BLaER1 treated with 17β-estradiol and CSF1 and Interleukin-3, amounts not matched to agents 10 nM and 100 nM (cell line): ENCODE measurements around the gene DXO.
A peak's percentile ranks its signal among the peaks of the same experiment; 100 is the strongest.
"Not testable (repeated sequence)": the region's sequence is repeated elsewhere in the genome, so short reads cannot be mapped to it uniquely, and the experiment has no call there.

ENCODE experiments used
- H3K27ac ChIP-seq, 11 experiments: shearing (Covaris generic); formaldehyde crosslinking; 2 replicates each; pipeline ENCODE4 v1.8.1; 2022
- H3K27me3 ChIP-seq, 11 experiments: shearing (Covaris generic); formaldehyde crosslinking; 2 replicates each; pipeline ENCODE4 v1.8.1; 2022
- H3K36me3 ChIP-seq, 11 experiments: shearing (Covaris generic); formaldehyde crosslinking; 2 replicates each; pipeline ENCODE4 v1.8.1; 2022
- H3K4me1 ChIP-seq, 10 experiments: shearing (Covaris generic); formaldehyde crosslinking; 2 replicates each; pipeline ENCODE4 v1.8.1; 2022
- H3K4me2 ChIP-seq, 11 experiments: shearing (Covaris generic); formaldehyde crosslinking; 2 replicates each; pipeline ENCODE4 v1.8.1; 2022
- H3K4me3 ChIP-seq, 10 experiments: shearing (Covaris generic); formaldehyde crosslinking; 2 replicates each; pipeline ENCODE4 v1.8.1; 2022
- H3K9ac ChIP-seq, 11 experiments: shearing (Covaris generic); formaldehyde crosslinking; 2 replicates each; pipeline ENCODE4 v1.8.1; 2022
- H3K9me3 ChIP-seq, 11 experiments: shearing (Covaris generic); formaldehyde crosslinking; replicated peaks in 1 of 11; 2 replicates each; pipeline ENCODE4 v1.8.1; 2022
- H4K20me1 ChIP-seq, 11 experiments: shearing (Covaris generic); formaldehyde crosslinking; 2 replicates each; pipeline ENCODE4 v1.8.1; 2022
- Cebpa-rat ChIP-seq, 11 experiments: shearing (Covaris generic); IDR thresholded peaks; 2 replicates each; pipeline ENCODE4 v1.8.1; 2022

Gene DXO

GRCh38 chr6:31978831-31979230, 6.9 kb upstream of the DXO start:
- peak overlapping the region in 3 of 11 experiments; percentile 22 to 33 (median 29); a peak in 1 of 22 replicates for H3K9ac ChIP-seq
- H3K36me3 ChIP-seq = peaks cover 0 to 36% (median 14%) of the 10 kb centered on the region in 11 experiments; a peak in 17 of 22 replicates
- no peak overlapping the region for H3K4me3 ChIP-seq
- no peaks in the 10 kb centered on the region for H3K27me3 ChIP-seq
- no peak overlapping the region for H3K27ac ChIP-seq
- peak overlapping the region in 3 of 11 experiments; percentile 0 to 17 (median 13); a peak in 1 of 22 replicates for H3K4me2 ChIP-seq
- peaks cover under 1 to 10% (median 3%) of the 10 kb centered on the region in 10 experiments; a peak in 16 of 20 replicates for H3K4me1 ChIP-seq
- peaks cover 0 to 20% (median 8%) of the 10 kb centered on the region in 11 experiments; a peak in 10 of 22 replicates for H3K9me3 ChIP-seq
- TF ChIP-seq Cebpa-rat (IDR thresholded peaks at IDR 0.05) = no peak
- H4K20me1 ChIP-seq = 0 out of 22 replicates have a peak, but pooled peaks cover 0 to 7% (median 0%) of the 10 kb centered on the region in 11 experiments

- TF ChIP-seq Cebpa-rat (IDR thresholded peaks at IDR 0.05) = no peak
- H3K4me3 ChIP-seq = no peak overlapping the region
Measured at GRCh38 chr6:31977816-31978431, 6.0 kb upstream of the DXO start.

DNA sequence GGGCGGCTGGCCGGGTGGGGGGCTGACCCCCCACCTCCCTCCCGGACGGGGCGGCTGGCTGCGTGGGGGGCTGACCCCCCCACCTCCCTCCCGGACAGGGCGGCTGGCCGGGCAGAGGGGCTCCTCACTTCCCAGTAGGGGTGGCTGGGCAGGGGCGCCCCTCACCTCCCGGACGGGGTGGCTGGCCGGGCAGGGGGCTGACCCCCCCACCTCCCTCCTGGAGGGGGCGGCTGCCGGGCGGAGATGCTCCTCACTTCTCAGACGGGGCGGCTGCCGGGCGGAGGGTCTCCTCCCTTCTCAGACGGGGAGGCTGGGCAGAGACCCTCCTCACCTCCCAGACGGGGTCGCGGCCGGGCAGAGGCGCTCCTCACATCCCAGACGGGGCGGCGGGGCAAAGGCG, 4.1 kb upstream of the DXO start:
- H3K4me3 ChIP-seq, H3K27me3 ChIP-seq, H3K27ac ChIP-seq, H3K4me2 ChIP-seq, H4K20me1 ChIP-seq, H3K9ac ChIP-seq: not testable (repeated sequence)
- peaks cover 18 to 27% (median 20%) of the 10 kb centered on the region in 10 experiments for H3K4me1 ChIP-seq
- H3K36me3 ChIP-seq = peaks cover 0 to 36% (median 14%) of the 10 kb centered on the region in 11 experiments; a peak in 17 of 22 replicates
- H3K9me3 ChIP-seq = peaks cover 0 to 20% (median 8%) of the 10 kb centered on the region in 11 experiments; a peak in 10 of 22 replicates

More at GRCh38 chr6:31977816-31978431, 6.0 kb upstream of the DXO start:
- H4K20me1 ChIP-seq = 0 out of 22 replicates have a peak, but pooled peaks cover 0 to 7% (median 0%) of the 10 kb centered on the region in 11 experiments
- no peak overlapping the region for H3K27ac ChIP-seq
- no peak overlapping the region for H3K4me2 ChIP-seq
- peaks cover 0 to 20% (median 8%) of the 10 kb centered on the region in 11 experiments; a peak in 10 of 22 replicates for H3K9me3 ChIP-seq
- H3K27me3 ChIP-seq = no peaks in the 10 kb centered on the region
- H3K36me3 ChIP-seq = peaks cover 0 to 36% (median 14%) of the 10 kb centered on the region in 11 experiments; a peak in 17 of 22 replicates
- H3K9ac ChIP-seq = peak overlapping the region in 1 of 11 experiments; percentile 22; a peak in 1 of 22 replicates
- peaks cover 10 to 19% (median 12%) of the 10 kb centered on the region in 10 experiments for H3K4me1 ChIP-seq

- no peak for TF ChIP-seq Cebpa-rat (IDR thresholded peaks at IDR 0.05)
- peak overlapping the region; percentile 70 to 90 (median 78) for H3K4me3 ChIP-seq
- peak overlapping the region; percentile 94 to 99 (median 96) for H3K4me2 ChIP-seq
- H3K9me3 ChIP-seq = peaks cover 0 to 20% (median 8%) of the 10 kb centered on the region in 11 experiments; a peak in 10 of 22 replicates
- peak overlapping the region; percentile 79 to 94 (median 88) for H3K9ac ChIP-seq
- H3K36me3 ChIP-seq = peaks cover 24 to 55% (median 35%) of the 10 kb centered on the region in 11 experiments
- H3K4me1 ChIP-seq = peaks cover 32 to 40% (median 35%) of the 10 kb centered on the region in 10 experiments
- no peaks in the 10 kb centered on the region for H3K27me3 ChIP-seq
- peak overlapping the region; percentile 79 to 96 (median 91) for H3K27ac ChIP-seq
- peaks cover 0 to 17% (median 0%) of the 10 kb centered on the region in 11 experiments; a peak in 4 of 22 replicates for H4K20me1 ChIP-seq
Measured at GRCh38 chr6:31972709-31973350, 892 bp upstream of the DXO start.

DNA sequence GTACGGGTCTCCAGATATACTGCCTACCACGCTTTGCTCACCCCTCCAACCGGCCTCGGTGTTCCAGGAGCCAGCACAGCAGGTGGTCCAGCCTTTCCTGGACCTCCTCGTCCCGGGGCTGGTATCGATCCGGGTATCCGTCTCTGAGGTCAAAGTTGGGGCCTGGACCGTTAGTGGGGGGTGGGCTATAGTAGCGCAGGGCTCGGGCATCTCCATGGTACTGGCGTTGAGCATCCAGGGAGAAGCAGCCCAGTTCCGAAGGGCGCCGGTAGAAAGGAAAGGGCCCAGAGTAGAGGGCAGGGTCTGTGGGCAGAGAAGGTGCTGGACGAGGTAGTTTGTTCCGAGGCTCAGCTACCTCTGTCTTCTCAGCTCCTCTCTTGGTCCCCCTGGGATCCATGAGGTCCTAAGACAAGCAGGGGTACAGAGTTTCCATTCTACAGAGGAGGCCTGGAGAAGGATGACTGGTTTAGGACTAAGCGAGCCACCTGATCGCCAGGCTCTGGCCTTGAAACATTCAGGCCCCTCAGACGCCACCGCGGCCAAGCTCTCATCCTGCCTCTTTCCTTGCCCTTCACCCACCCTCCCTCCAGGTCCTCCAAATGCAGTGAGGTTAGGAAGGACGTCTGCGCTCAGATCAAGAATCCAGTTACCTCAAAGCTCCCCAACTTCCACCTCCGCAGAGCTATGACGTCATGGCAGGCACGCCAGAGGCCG, 502 bp downstream of the DXO start:
- peak in 1 of 11 experiments; percentile 61; a peak in 2 of 22 replicates for TF ChIP-seq Cebpa-rat (IDR thresholded peaks at IDR 0.05)
- peaks cover 32 to 40% (median 35%) of the 10 kb centered on the region in 10 experiments for H3K4me1 ChIP-seq

GRCh38 chr6:31970604-31971271, 1.2 kb downstream of the DXO start:
- H3K4me2 ChIP-seq = peak overlapping the region; percentile 76 to 99 (median 96)
- peaks cover 0 to 17% (median 0%) of the 10 kb centered on the region in 11 experiments; a peak in 4 of 22 replicates for H4K20me1 ChIP-seq
- peaks cover 45 to 70% (median 53%) of the 10 kb centered on the region in 11 experiments for H3K36me3 ChIP-seq
- no peaks in the 10 kb centered on the region for H3K27me3 ChIP-seq
- H3K27ac ChIP-seq = peak overlapping the region; percentile 79 to 96 (median 91); a peak in 21 of 22 replicates
- H3K4me1 ChIP-seq = peaks cover 32 to 40% (median 35%) of the 10 kb centered on the region in 10 experiments
- TF ChIP-seq Cebpa-rat (IDR thresholded peaks at IDR 0.05) = no peak
- peak overlapping the region; percentile 70 to 90 (median 78) for H3K4me3 ChIP-seq
- peaks cover 0 to 7% (median 0%) of the 10 kb centered on the region in 11 experiments; a peak in 5 of 22 replicates for H3K9me3 ChIP-seq
- peak overlapping the region; percentile 79 to 94 (median 88) for H3K9ac ChIP-seq

More for the DNA sequence above, 502 bp downstream of the DXO start:
- Histone ChIP-seq H3K4me2 (peak overlapping the region; percentile 76 to 99 (median 96)), H3K4me3 (peak overlapping the region; percentile 70 to 90 (median 78)), H3K9me3 (peaks cover 0 to 14% (median 4%) of the 10 kb centered on the region in 11 experiments; a peak in 10 of 22 replicates), H3K36me3 (peaks cover 38 to 63% (median 46%) of the 10 kb centered on the region in 11 experiments), H3K9ac (peak overlapping the region; percentile 79 to 94 (median 88)), H3K27ac (peak overlapping the region; percentile 79 to 96 (median 91)), H4K20me1 (peaks cover 0 to 17% (median 0%) of the 10 kb centered on the region in 11 experiments; a peak in 4 of 22 replicates), H3K27me3 (no peaks in the 10 kb centered on the region)

- no peaks in the 10 kb centered on the region for H3K27me3 ChIP-seq
- peak overlapping the region; percentile 79 to 94 (median 88); a peak in 19 of 22 replicates for H3K9ac ChIP-seq
- peaks cover 53 to 73% (median 61%) of the 10 kb centered on the region in 11 experiments for H3K36me3 ChIP-seq
- peak overlapping the region in 4 of 11 experiments; percentile 85 to 92 (median 92); a peak in 7 of 22 replicates for H3K27ac ChIP-seq
- peak overlapping the region in 9 of 10 experiments; percentile 70 to 90 (median 78); a peak in 14 of 20 replicates for H3K4me3 ChIP-seq
- peaks cover 0 to 17% (median 0%) of the 10 kb centered on the region in 11 experiments; a peak in 4 of 22 replicates for H4K20me1 ChIP-seq
- peaks cover 32 to 40% (median 35%) of the 10 kb centered on the region in 10 experiments for H3K4me1 ChIP-seq
- peak overlapping the region; percentile 76 to 99 (median 96); a peak in 21 of 22 replicates for H3K4me2 ChIP-seq
- H3K9me3 ChIP-seq = no peaks in the 10 kb centered on the region
- no peak for TF ChIP-seq Cebpa-rat (IDR thresholded peaks at IDR 0.05)
Measured at GRCh38 chr6:31969712-31970603, 2.0 kb downstream of the DXO start.
